NCI-H2171 (cell line): Measurements from ENCODE around the gene ACKR3.

Experiments
- DNase-seq: peaks from one replicate; lab custom pipeline; 2025; lab: John Stamatoyannopoulos, UW

The ACKR3 gene

DNA sequence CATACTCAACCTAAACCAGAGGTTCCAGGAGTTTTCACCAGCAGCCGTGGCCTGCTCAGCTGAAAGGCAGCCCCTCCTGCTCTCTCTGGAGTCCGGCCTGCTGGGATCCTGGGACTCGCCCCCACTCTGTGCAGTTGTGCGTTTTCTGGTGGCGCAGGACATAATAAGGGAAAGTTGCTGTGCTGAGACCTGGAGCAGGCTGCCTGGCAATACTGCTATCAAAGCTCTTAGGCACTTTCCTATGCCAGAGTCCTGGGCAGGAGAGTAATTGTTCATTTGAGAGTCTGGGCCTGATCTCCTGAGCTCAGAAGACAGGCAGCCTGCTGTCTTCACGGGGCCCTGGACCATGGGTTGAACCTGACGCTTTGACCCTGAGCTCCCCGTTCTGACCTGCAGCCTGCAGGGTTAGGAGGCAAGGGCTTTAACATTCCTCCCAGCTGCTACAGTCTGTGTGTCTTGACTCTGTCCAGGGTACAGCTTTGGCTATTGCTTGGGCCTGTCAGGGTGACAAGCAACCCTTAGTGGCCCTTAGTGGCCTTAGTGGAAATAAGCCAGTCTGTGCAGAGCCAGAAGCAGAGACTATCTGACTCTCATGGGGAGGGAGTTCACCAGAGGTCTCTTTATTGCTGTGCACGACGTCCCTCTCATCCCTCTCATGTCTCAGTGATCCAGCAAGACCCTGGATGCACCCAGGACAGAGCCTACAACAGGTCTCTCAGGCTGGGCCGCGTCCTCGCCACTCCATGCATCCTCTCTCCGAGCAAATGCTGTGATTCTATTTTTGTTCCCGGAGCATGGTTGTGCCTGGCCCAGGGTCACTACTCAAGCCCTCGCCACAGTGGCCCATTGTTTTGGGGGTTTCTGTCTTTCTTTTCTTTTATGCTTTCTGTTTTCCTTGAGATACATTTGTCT lies 60.6 kb downstream of the ACKR3 start:
- no peak for DNase-seq

- DNase-seq = no peak
Observed at GRCh38 chr2:236631281-236631855, 61.7 kb downstream of the ACKR3 start.

DNA sequence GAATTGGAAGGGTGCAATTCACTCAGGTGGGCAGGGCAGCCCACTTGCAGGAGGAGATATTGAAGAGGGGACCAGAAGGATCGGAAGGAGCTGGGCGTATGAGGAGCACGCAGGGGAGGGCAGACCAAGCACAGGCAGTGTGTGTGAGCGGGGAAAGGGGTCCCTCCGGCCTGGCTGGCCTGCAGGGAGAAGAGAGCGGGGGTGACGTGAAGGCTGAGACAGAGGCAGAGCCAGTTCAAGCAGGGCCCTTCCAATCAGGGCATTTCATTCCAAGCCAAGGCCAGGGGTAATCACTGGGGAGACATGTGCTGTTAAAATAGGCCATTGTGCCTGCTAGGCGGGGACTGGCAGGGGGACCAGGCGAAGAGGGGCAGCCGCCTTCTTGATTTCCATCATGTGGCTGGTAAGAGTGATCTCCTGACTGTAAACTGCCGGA lies 62.2 kb downstream of the ACKR3 start:
- no peak for DNase-seq
